GM12874 (cell line): ENCODE measurements around the gene MPST.
A peak's percentile ranks its signal among the peaks of the same experiment; 100 is the strongest.

Experiments used
- CTCF ChIP-seq: IDR thresholded peaks from 2 replicates; pipeline ENCODE4 v1.5.1; 2011; ENCODE audit warnings: low read depth, mild to moderate bottlenecking, control low read depth, low read length, moderate library complexity; ENCODE audit not compliant: insufficient read depth

Gene MPST

GRCh38 chr22:37019309-37020191 lies at the start of gene MPST, which contains the start of gene TST:
MPST (plus strand) TSS chr22:37019742; CDS start chr22:37019837, 95 bp downstream.
TST (minus strand) TSS chr22:37019447; CDS start chr22:37018732, 715 bp downstream.
- TF ChIP-seq CTCF, result 0 out of 2 replicates have a peak, but pooled peaks have one; percentile 1

- no peak for TF ChIP-seq CTCF
These were observed 48.0 kb upstream of the MPST start for GRCh38 chr22:36971341-36972125.

GRCh38 chr22:36976606-36977005 lies 42.9 kb upstream of the MPST start:
- TF ChIP-seq CTCF, result no peak

GRCh38 chr22:36977401-36977861 lies 42.1 kb upstream of the MPST start:
- peak; percentile 91 for TF ChIP-seq CTCF

- TF ChIP-seq CTCF, result peak; percentile 84
These were observed 41.4 kb upstream of the MPST start for GRCh38 chr22:36977947-36978660.

GRCh38 chr22:36979016-36979910 lies 40.3 kb upstream of the MPST start:
- TF ChIP-seq CTCF, result no peak
